SJCRH30 (cell line): Measurements from ENCODE around the gene CPNE5. TPM values are rescaled to one million over a fixed set of nuclear protein-coding genes. Genes with fewer than 3 reads are reported as not detected.

Source experiments
- DNase-seq, 2 experiments: peaks; one replicate each; pipeline ENCODE4 v3.0.0-alpha.2; 2015 to 2020
- H3K27ac ChIP-seq: fragments of 250-450 bp; sonication (Bioruptor Pico); 2 replicates; pipeline ENCODE4 v1.5.1; 2020; ENCODE audit warnings: mild to moderate bottlenecking, moderate library complexity
- H3K27me3 ChIP-seq: fragments of 250-450 bp; sonication (Bioruptor Pico); 2 replicates; pipeline ENCODE4 v1.5.1; 2020; ENCODE audit warnings: mild to moderate bottlenecking, moderate library complexity
- H3K36me3 ChIP-seq: fragments of 250-450 bp; sonication (Bioruptor Pico); 2 replicates; pipeline ENCODE4 v1.5.1; 2020; ENCODE audit warnings: mild to moderate bottlenecking, moderate library complexity
- H3K4me1 ChIP-seq: fragments of 250-450 bp; sonication (Bioruptor Pico); 2 replicates; pipeline ENCODE4 v1.5.1; 2020; ENCODE audit warnings: mild to moderate bottlenecking, moderate library complexity
- H3K4me3 ChIP-seq: fragments of 250-450 bp; sonication (Bioruptor Pico); 2 replicates; pipeline ENCODE4 v1.5.1; 2020; ENCODE audit warnings: mild to moderate bottlenecking, moderate library complexity
- H3K9me3 ChIP-seq: fragments of 250-450 bp; sonication (Bioruptor Pico); replicated peaks from 2 replicates; pipeline ENCODE4 v1.5.1; 2020; ENCODE audit warnings: mild to moderate bottlenecking, moderate library complexity
- total RNA-seq: library from RNA; depleted of rRNA; stranded (reverse); fragments of >200 nt; shearing (Covaris generic); gene quantifications from 2 replicates; pipeline ENCODE4 v1.2.3, GENCODE V29; 2014; rRNA removed

CPNE5 gene
- 0.57 TPM in 1 of 2 replicates, not detected in the other for total RNA-seq

- Histone ChIP-seq H3K27me3 (peaks cover 11% of the 10 kb centered on the region; the same call in 1 of the 2 replicates), H3K4me3 (peak within 1 kb of the TSS; percentile 56), H3K9me3 (no peaks in the 10 kb centered on the region), H3K27ac (peak within 1 kb of the TSS; percentile 50; the same call in 1 of the 2 replicates), H3K36me3 (no peaks in the 10 kb centered on the region), H3K4me1 (peaks cover 7% of the 10 kb centered on the region)
- no peak for DNase-seq
These were observed at the start of gene CPNE5 for GRCh38 chr6:36838896-36839748. CPNE5 (minus strand) TSS chr6:36839444; CDS start chr6:36839377, 67 bp downstream.

- Histone ChIP-seq H3K27me3 (no peaks in the 10 kb centered on the region), H3K36me3 (no peaks in the 10 kb centered on the region), H3K4me3 (no peak overlapping the region), H3K9me3 (no peaks in the 10 kb centered on the region), H3K4me1 (peaks cover 13% of the 10 kb centered on the region), H3K27ac (no peak overlapping the region)
- no peak for DNase-seq
These were observed 48.9 kb upstream of the CPNE5 start for GRCh38 chr6:36888115-36888643.

GRCh38 chr6:36886950-36887618, 47.8 kb upstream of the CPNE5 start:
- peak overlapping the region; percentile 73 for H3K4me3 ChIP-seq
- H3K4me1 ChIP-seq = peaks cover 13% of the 10 kb centered on the region
- H3K36me3 ChIP-seq = no peaks in the 10 kb centered on the region
- H3K27ac ChIP-seq = peak overlapping the region; percentile 84; the same call in 1 of the 2 replicates
- no peaks in the 10 kb centered on the region for H3K27me3 ChIP-seq
- DNase-seq = peak in 1 of 2 experiments; percentile 18
- no peaks in the 10 kb centered on the region for H3K9me3 ChIP-seq

- Histone ChIP-seq H3K4me1 (peaks cover 13% of the 10 kb centered on the region), H3K9me3 (peaks cover 3% of the 10 kb centered on the region), H3K36me3 (no peaks in the 10 kb centered on the region), H3K27me3 (no peaks in the 10 kb centered on the region), H3K4me3 (peak within 1 kb of the TSS; percentile 73), H3K27ac (peak within 1 kb of the TSS; percentile 84)
- DNase-seq = peak; percentile 99
These were observed 46.5 kb upstream of the CPNE5 start, which contains the start of gene C6orf89 for GRCh38 chr6:36885461-36886401. C6orf89 (plus strand) TSS chr6:36885952; CDS start chr6:36899445, 13,493 bp downstream.

- Histone ChIP-seq H3K27ac (no peak overlapping the region), H3K36me3 (no peaks in the 10 kb centered on the region), H3K4me1 (peaks cover 12% of the 10 kb centered on the region), H3K9me3 (peaks cover 5% of the 10 kb centered on the region), H3K27me3 (no peaks in the 10 kb centered on the region), H3K4me3 (no peak overlapping the region)
- no peak for DNase-seq
These were observed 45.4 kb upstream of the CPNE5 start for GRCh38 chr6:36884610-36885009.

GRCh38 chr6:36875250-36875633, 36.0 kb upstream of the CPNE5 start:
- peak overlapping the region; percentile 98 for H3K27ac ChIP-seq
- DNase-seq = peak in 1 of 2 experiments; percentile 21
- peaks cover 5% of the 10 kb centered on the region; the same call in 1 of the 2 replicates for H3K4me1 ChIP-seq
- no peaks in the 10 kb centered on the region for H3K9me3 ChIP-seq
- peaks cover 9% of the 10 kb centered on the region for H3K36me3 ChIP-seq
- H3K27me3 ChIP-seq = no peaks in the 10 kb centered on the region
- H3K4me3 ChIP-seq = peak overlapping the region; percentile 98

- H3K9me3 ChIP-seq = no peaks in the 10 kb centered on the region
- H3K36me3 ChIP-seq = peaks cover 11% of the 10 kb centered on the region
- H3K27me3 ChIP-seq = no peaks in the 10 kb centered on the region
- DNase-seq = peak; percentile 92 to 96
- H3K27ac ChIP-seq = peak within 1 kb of the TSS; percentile 98
- peak within 1 kb of the TSS; percentile 98 for H3K4me3 ChIP-seq
- peaks cover 5% of the 10 kb centered on the region; the same call in 1 of the 2 replicates for H3K4me1 ChIP-seq
These were observed 35.4 kb upstream of the CPNE5 start, which contains the start of gene PPIL1 for GRCh38 chr6:36874443-36875249. PPIL1 (minus strand) TSS chr6:36874803; CDS start chr6:36874772, 31 bp downstream.

GRCh38 chr6:36873612-36874442, 34.6 kb upstream of the CPNE5 start:
- Histone ChIP-seq H3K27ac (peak overlapping the region; percentile 98), H3K9me3 (no peaks in the 10 kb centered on the region), H3K4me1 (peaks cover 5% of the 10 kb centered on the region; the same call in 1 of the 2 replicates), H3K27me3 (no peaks in the 10 kb centered on the region), H3K4me3 (peak overlapping the region; percentile 98), H3K36me3 (peaks cover 15% of the 10 kb centered on the region)
- no peak for DNase-seq

- DNase-seq = no peak
- Histone ChIP-seq H3K27ac (no peak overlapping the region), H3K9me3 (no peaks in the 10 kb centered on the region), H3K36me3 (peaks cover 17% of the 10 kb centered on the region), H3K27me3 (no peaks in the 10 kb centered on the region), H3K4me1 (peaks cover 5% of the 10 kb centered on the region; the same call in 1 of the 2 replicates), H3K4me3 (no peak overlapping the region)
These were observed 33.9 kb upstream of the CPNE5 start for GRCh38 chr6:36873115-36873514.

- Histone ChIP-seq H3K4me1 (peaks cover 5% of the 10 kb centered on the region; the same call in 1 of the 2 replicates), H3K4me3 (no peak overlapping the region), H3K36me3 (peaks cover 20% of the 10 kb centered on the region), H3K9me3 (no peaks in the 10 kb centered on the region), H3K27me3 (no peaks in the 10 kb centered on the region), H3K27ac (no peak overlapping the region)
- DNase-seq = peak in 1 of 2 experiments; percentile 27
These were observed 32.4 kb upstream of the CPNE5 start for GRCh38 chr6:36871686-36872085.

GRCh38 chr6:36867471-36868224, 28.4 kb upstream of the CPNE5 start:
- no peak overlapping the region for H3K27ac ChIP-seq
- no peaks in the 10 kb centered on the region for H3K4me1 ChIP-seq
- H3K9me3 ChIP-seq = no peaks in the 10 kb centered on the region
- peaks cover 29% of the 10 kb centered on the region for H3K36me3 ChIP-seq
- DNase-seq = no peak
- no peak overlapping the region for H3K4me3 ChIP-seq
- no peaks in the 10 kb centered on the region for H3K27me3 ChIP-seq

GRCh38 chr6:36865835-36866234, 26.6 kb upstream of the CPNE5 start:
- Histone ChIP-seq H3K9me3 (no peaks in the 10 kb centered on the region), H3K4me1 (no peaks in the 10 kb centered on the region), H3K27me3 (no peaks in the 10 kb centered on the region), H3K27ac (no peak overlapping the region), H3K36me3 (peaks cover 40% of the 10 kb centered on the region), H3K4me3 (no peak overlapping the region)
- no peak for DNase-seq
